ENCODE results near the gene TMEM239.
"Not testable (repeated sequence)": the region's sequence is repeated elsewhere in the genome, so short reads cannot be mapped to it uniquely, and the experiment has no call there.

The TMEM239 gene

GRCh38 chr20:2797136-2797983 lies 18.8 kb upstream of the TMEM239 start:
- Mint-ChIP-seq H3K4me3 (no peak overlapping the region), H3K4me1 (peaks cover 26% of the 10 kb centered on the region), H3K27me3 (peaks cover 40% of the 10 kb centered on the region), H3K27ac (no peak overlapping the region), H3K9me3 (no peaks in the 10 kb centered on the region), H3K36me3 (peaks cover 2% of the 10 kb centered on the region)

DNA sequence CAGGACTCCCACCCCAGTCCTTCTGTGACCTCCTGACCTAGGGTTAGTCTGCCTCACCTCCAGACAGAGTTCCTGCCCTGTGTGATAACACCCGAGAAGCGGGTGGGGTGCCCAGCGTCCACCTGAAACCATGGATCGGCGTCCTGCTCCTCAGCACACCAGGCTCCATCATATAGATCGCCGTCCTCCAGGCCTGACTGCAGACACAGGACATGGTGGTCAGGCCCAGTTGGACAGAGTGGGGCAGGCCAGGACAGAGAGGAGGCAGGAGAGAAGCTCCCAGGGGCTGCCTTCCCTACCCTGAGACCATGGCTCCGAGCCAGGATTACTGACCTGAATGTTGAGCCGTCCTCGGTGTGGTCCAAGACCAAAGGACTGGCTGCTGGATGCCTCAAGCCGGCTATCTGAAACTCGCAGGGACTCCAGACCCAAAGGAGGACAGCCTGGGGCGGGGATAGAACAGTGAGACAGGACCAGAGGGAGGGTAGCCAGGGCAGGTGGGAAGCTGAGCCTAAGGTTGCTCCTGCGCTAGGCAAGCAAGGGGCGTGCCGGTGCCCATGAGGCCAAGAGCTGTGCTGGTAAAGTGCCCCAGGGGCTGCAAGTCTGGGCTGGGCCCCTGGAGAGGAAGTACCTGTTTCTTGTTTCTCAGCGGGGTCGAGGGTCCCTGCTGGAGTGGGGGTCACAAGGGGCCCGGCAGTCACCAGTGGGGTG lies 17.9 kb upstream of the TMEM239 start:
- H3K27me3 Mint-ChIP-seq: peaks cover 43% of the 10 kb centered on the region
- no peaks in the 10 kb centered on the region for H3K9me3 Mint-ChIP-seq
- H3K36me3 Mint-ChIP-seq: peaks cover 2% of the 10 kb centered on the region
- H3K27ac Mint-ChIP-seq: no peak overlapping the region
- H3K4me1 Mint-ChIP-seq: peaks cover 26% of the 10 kb centered on the region
- no peak overlapping the region for H3K4me3 Mint-ChIP-seq

GRCh38 chr20:2798814-2799213 lies 17.4 kb upstream of the TMEM239 start:
- peaks cover 43% of the 10 kb centered on the region for H3K27me3 Mint-ChIP-seq

DNA sequence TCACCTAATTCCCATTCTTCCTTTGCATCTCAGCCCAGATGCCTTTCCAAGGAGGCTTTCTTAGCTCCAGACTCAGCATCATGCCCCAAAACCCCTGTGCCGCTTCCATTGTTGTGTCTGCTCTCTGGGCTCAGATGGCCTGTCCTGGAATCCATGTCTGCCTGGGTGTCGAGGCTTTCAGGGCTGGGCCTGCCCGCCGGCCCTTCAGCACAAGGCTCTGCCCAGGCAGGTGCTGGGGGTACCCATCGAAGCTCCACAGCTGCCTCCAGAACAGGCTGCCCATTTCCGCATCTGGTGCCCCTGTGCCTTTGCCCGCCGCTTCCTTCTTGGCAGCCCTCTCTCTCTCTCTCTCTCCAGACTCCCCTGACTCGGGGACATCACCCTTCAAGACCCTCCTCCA lies 16.9 kb upstream of the TMEM239 start:
- Mint-ChIP-seq H3K9me3 (no peaks in the 10 kb centered on the region), H3K4me3 (peak overlapping the region; percentile 93), H3K27ac (peak overlapping the region; percentile 71), H3K4me1 (peaks cover 26% of the 10 kb centered on the region), H3K27me3 (peaks cover 46% of the 10 kb centered on the region), H3K36me3 (peaks cover 2% of the 10 kb centered on the region)

More at GRCh38 chr20:2798814-2799213, 17.4 kb upstream of the TMEM239 start:
- Mint-ChIP-seq H3K27ac (no peak overlapping the region), H3K4me1 (peaks cover 26% of the 10 kb centered on the region), H3K36me3 (peaks cover 2% of the 10 kb centered on the region), H3K4me3 (peak overlapping the region; percentile 93), H3K9me3 (no peaks in the 10 kb centered on the region)

DNA sequence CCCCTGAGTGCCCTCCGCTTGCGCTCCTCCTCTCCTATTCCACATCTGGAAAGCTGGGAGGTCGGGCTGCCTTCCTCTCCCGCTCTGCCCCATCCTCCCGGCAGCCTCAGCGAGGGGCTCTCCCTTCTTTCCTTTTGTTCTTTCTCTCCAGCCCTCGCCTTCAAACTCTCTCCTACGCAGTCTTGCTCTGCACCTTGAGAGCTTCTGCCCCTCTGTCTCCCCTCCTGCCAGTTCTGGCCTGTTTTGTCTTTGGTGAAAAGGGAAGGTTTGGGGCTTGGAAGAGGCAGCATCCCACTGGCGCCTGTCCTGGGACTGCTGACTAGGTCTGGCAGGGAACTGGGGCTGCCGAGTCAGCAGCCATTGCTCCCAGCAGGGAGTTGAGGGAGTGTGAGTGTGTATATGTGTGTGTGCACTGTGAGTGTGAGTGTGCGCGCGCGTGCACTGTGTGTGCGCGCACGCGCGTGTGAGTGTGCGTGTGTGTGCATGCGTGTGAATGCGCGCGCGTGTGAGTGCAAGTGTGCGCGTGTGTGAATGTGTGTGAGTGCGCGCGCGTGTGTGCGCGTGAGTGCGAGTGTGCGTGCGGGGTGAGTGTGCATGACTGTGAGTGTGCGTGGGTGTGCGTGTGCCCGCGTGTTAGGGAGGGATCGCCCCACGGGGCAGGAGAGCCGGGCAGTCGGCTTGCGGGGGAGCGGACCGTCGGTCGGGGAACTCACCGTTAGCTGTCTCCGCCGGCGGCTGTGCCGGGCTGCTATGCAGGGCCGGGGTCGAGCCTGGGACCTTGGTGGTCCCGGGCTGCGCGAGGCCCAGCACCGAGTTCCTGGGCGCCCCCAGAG lies 16.3 kb upstream of the TMEM239 start:
- Mint-ChIP-seq H3K4me3 (peak overlapping the region; percentile 93), H3K9me3 (no peaks in the 10 kb centered on the region), H3K4me1 (peaks cover 26% of the 10 kb centered on the region), H3K27ac (peak overlapping the region; percentile 71), H3K27me3 (peaks cover 49% of the 10 kb centered on the region), H3K36me3 (peaks cover 2% of the 10 kb centered on the region)

GRCh38 chr20:2800521-2801285 lies 15.5 kb upstream of the TMEM239 start, which contains the start of gene CPXM1:
Gene CPXM1 (minus strand): TSS chr20:2800627. CDS start chr20:2800572, 55 bp downstream.
- peaks cover 50% of the 10 kb centered on the region for H3K27me3 Mint-ChIP-seq
- H3K9me3 Mint-ChIP-seq: no peaks in the 10 kb centered on the region
- peaks cover 2% of the 10 kb centered on the region for H3K36me3 Mint-ChIP-seq
- H3K4me1 Mint-ChIP-seq: peaks cover 26% of the 10 kb centered on the region
- peak within 1 kb of the TSS; percentile 93 for H3K4me3 Mint-ChIP-seq
- peak within 1 kb of the TSS; percentile 71 for H3K27ac Mint-ChIP-seq

- Mint-ChIP-seq H3K4me1 (peaks cover 26% of the 10 kb centered on the region), H3K27ac (no peak overlapping the region), H3K4me3 (peak overlapping the region; percentile 78), H3K36me3 (peaks cover 2% of the 10 kb centered on the region), H3K9me3 (no peaks in the 10 kb centered on the region), H3K27me3 (peaks cover 55% of the 10 kb centered on the region)
Observed at GRCh38 chr20:2801286-2801728, 14.9 kb upstream of the TMEM239 start.

- Mint-ChIP-seq H3K27me3 (peaks cover 52% of the 10 kb centered on the region), H3K27ac (no peak overlapping the region), H3K4me3 (no peak overlapping the region), H3K36me3 (no peaks in the 10 kb centered on the region), H3K9me3 (no peaks in the 10 kb centered on the region), H3K4me1 (peaks cover 21% of the 10 kb centered on the region)
Observed at GRCh38 chr20:2804041-2804828, 11.9 kb upstream of the TMEM239 start.

- Mint-ChIP-seq H3K4me1 (peaks cover 13% of the 10 kb centered on the region), H3K9me3 (no peaks in the 10 kb centered on the region), H3K4me3 (no peak overlapping the region), H3K36me3 (no peaks in the 10 kb centered on the region), H3K27me3 (peaks cover 43% of the 10 kb centered on the region), H3K27ac (no peak overlapping the region)
Observed at GRCh38 chr20:2804852-2805688, 11.1 kb upstream of the TMEM239 start.

GRCh38 chr20:2805689-2806350 lies 10.3 kb upstream of the TMEM239 start:
- H3K36me3 Mint-ChIP-seq: no peaks in the 10 kb centered on the region
- peaks cover 40% of the 10 kb centered on the region for H3K27me3 Mint-ChIP-seq
- no peak overlapping the region for H3K27ac Mint-ChIP-seq
- no peak overlapping the region for H3K4me3 Mint-ChIP-seq
- H3K4me1 Mint-ChIP-seq: peaks cover 8% of the 10 kb centered on the region
- H3K9me3 Mint-ChIP-seq: no peaks in the 10 kb centered on the region

DNA sequence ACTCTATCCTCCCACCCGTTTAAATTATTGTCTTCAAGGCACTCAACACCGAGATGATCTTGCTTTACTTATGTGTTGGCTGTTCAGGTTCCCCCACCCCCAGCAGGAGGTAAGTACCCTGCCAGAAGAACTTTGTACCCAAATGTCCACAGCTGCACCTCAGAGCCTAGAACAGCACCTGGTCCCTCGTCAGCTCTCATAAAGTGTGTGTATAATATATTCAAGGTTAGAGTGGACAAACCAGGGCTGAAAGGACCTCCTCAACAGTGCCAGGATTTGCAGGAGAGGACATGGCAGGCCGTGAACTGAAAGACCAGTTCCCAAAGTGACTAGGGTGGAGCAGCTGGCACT lies 9.8 kb upstream of the TMEM239 start:
- peak overlapping the region; percentile 15 for H3K27ac Mint-ChIP-seq
- H3K36me3 Mint-ChIP-seq: no peaks in the 10 kb centered on the region
- peaks cover 40% of the 10 kb centered on the region for H3K27me3 Mint-ChIP-seq
- no peak overlapping the region for H3K4me3 Mint-ChIP-seq
- peaks cover 3% of the 10 kb centered on the region for H3K4me1 Mint-ChIP-seq
- no peaks in the 10 kb centered on the region for H3K9me3 Mint-ChIP-seq

GRCh38 chr20:2807019-2807418 lies 9.1 kb upstream of the TMEM239 start:
- H3K27me3 Mint-ChIP-seq: peaks cover 41% of the 10 kb centered on the region
- H3K27ac Mint-ChIP-seq: no peak overlapping the region
- H3K36me3 Mint-ChIP-seq: no peaks in the 10 kb centered on the region
- no peak overlapping the region for H3K4me3 Mint-ChIP-seq
- peaks cover 4% of the 10 kb centered on the region for H3K9me3 Mint-ChIP-seq
- no peaks in the 10 kb centered on the region for H3K4me1 Mint-ChIP-seq

DNA sequence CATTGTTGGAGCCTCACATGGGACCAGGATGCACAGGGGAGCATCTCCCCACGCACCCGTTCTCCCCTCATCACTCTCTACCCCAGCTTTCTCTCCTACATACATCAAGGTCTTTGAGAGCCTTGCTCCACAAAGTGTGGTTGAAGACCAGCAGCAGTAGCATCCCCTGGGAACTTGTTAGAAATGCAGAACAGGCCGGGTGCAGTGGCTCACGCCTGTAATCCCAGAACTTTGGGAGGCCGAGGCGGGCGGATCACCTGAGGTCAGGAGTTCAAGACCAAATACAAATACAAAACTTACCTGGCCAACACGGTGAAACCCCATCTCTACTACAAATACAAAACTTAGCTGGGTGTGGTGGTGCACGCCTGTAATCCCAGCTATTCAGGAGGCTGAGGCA lies 8.2 kb upstream of the TMEM239 start:
- H3K27ac Mint-ChIP-seq, H3K4me3 Mint-ChIP-seq, H3K9me3 Mint-ChIP-seq, H3K4me1 Mint-ChIP-seq, H3K36me3 Mint-ChIP-seq: not testable (repeated sequence)
- peaks cover 37% of the 10 kb centered on the region for H3K27me3 Mint-ChIP-seq

All from activated naive CD4-positive, alpha-beta T cell treated with anti-CD3 and anti-CD28 coated beads, Interleukin-2, amount 50 U/mL, for 24 hours (primary cell).